ENCODE results near the gene ARPC1B.

- TF ChIP-seq EZH2phosphoT487 (IDR thresholded peaks at IDR 0.05; ENCODE audit: insufficient read depth, low read depth), result no peak
- no peak for TF ChIP-seq EZH2 (IDR thresholded peaks at IDR 0.05; ENCODE audit: insufficient read depth, poor library complexity, severe bottlenecking)
These were observed 5.7 kb upstream of the ARPC1B start for GRCh38 chr7:99368750-99369389.
